Activated naive CD4-positive, alpha-beta T cell treated with Interleukin-2 at 50 U/mL for 16 hours (primary cell): Measurements from ENCODE around the gene LRRC49.
"Not testable (repeated sequence)": the region's sequence is repeated elsewhere in the genome, so short reads cannot be mapped to it uniquely, and the experiment has no call there.

Source experiments
- DNase-seq: peaks from one replicate; pipeline ENCODE4 v3.0.0-alpha.2; 2020

LRRC49 gene

GRCh38 chr15:71004506-71004905, 111.9 kb downstream of the LRRC49 start:
- DNase-seq, result not testable (repeated sequence)

- DNase-seq, result no peak
Observed at GRCh38 chr15:71005895-71006294, 113.3 kb downstream of the LRRC49 start.

- DNase-seq, result no peak
Observed at GRCh38 chr15:71008250-71008870, 115.7 kb downstream of the LRRC49 start.

GRCh38 chr15:71010472-71010871, 117.8 kb downstream of the LRRC49 start:
- DNase-seq, result no peak

- DNase-seq, result no peak
Observed at GRCh38 chr15:71010997-71011396, 118.4 kb downstream of the LRRC49 start.

GRCh38 chr15:71011503-71012155, 119.0 kb downstream of the LRRC49 start:
- DNase-seq, result no peak

- DNase-seq, result no peak
Observed at GRCh38 chr15:71013446-71013845, 120.8 kb downstream of the LRRC49 start.

- no peak for DNase-seq
Observed at GRCh38 chr15:71015342-71015741, 122.7 kb downstream of the LRRC49 start.

GRCh38 chr15:71031232-71031631, 138.6 kb downstream of the LRRC49 start:
- not testable (repeated sequence) for DNase-seq

GRCh38 chr15:71035478-71035877, 142.9 kb downstream of the LRRC49 start:
- DNase-seq, result not testable (repeated sequence)

- no peak for DNase-seq
Observed at GRCh38 chr15:71042356-71042922, 149.8 kb downstream of the LRRC49 start.

GRCh38 chr15:71043373-71043772, 150.7 kb downstream of the LRRC49 start:
- DNase-seq, result no peak

GRCh38 chr15:71044006-71044405, 151.4 kb downstream of the LRRC49 start:
- DNase-seq, result no peak

- DNase-seq, result not testable (repeated sequence)
Observed at GRCh38 chr15:71046146-71046545, 153.5 kb downstream of the LRRC49 start.

GRCh38 chr15:71048913-71049675, 156.5 kb downstream of the LRRC49 start:
- no peak for DNase-seq

- no peak for DNase-seq
Observed at GRCh38 chr15:71049706-71050422, 157.2 kb downstream of the LRRC49 start.

GRCh38 chr15:71050461-71050860, 157.8 kb downstream of the LRRC49 start:
- no peak for DNase-seq

GRCh38 chr15:71051539-71051938, 158.9 kb downstream of the LRRC49 start:
- DNase-seq, result no peak

GRCh38 chr15:71052356-71052755, 159.7 kb downstream of the LRRC49 start:
- no peak for DNase-seq

- DNase-seq, result no peak
Observed at GRCh38 chr15:71054286-71054952, 161.8 kb downstream of the LRRC49 start.

GRCh38 chr15:71055461-71055860, 162.8 kb downstream of the LRRC49 start:
- DNase-seq, result no peak

- no peak for DNase-seq
Observed at GRCh38 chr15:71056111-71056510, 163.5 kb downstream of the LRRC49 start.
